ENCODE data around the gene KCNC1. TPM values are rescaled to one million over a fixed set of nuclear protein-coding genes. Genes with fewer than 3 reads are reported as not detected.

Gene KCNC1
- polyA plus RNA-seq, 1 of the 3 experiments (the other 2 are of a cell fraction) = 0.18 TPM

- no peak overlapping the region for H3K4me2 ChIP-seq
- no peak overlapping the region for H3K27ac ChIP-seq (ENCODE audit: low read depth in 2 of 2, low read length in 1 of 2)
- no peaks in the 10 kb centered on the region for H3K9me2 ChIP-seq
- ChIA-PET CTCF (no interaction called here), POLR2A (no interaction called here)
- no peaks in the 10 kb centered on the region for H3K27me3 ChIP-seq (ENCODE audit: insufficient read depth)
- no peak for TF ChIP-seq GABPA (IDR thresholded peaks at IDR 0.05; ENCODE audit: low read depth)
- no peak for TF ChIP-seq NRF1 (IDR thresholded peaks at IDR 0.05; ENCODE audit: low read depth, low read length)
- TF ChIP-seq ZBTB33 (IDR thresholded peaks at IDR 0.05; ENCODE audit: borderline replicate concordance, low read depth) = no peak
- TF ChIP-seq MEF2A (IDR thresholded peaks at IDR 0.05; ENCODE audit: borderline replicate concordance, low read depth) = no peak
- no peak for TF ChIP-seq RXRA (IDR thresholded peaks at IDR 0.05; ENCODE audit: borderline replicate concordance, low read depth)
- no peak for TF ChIP-seq CHD2 (IDR thresholded peaks at IDR 0.05; ENCODE audit: low read length, partially characterized antibody)
- H3K36me3 ChIP-seq (replicated peaks in 1 of 2; ENCODE audit: control insufficient read depth in 1 of 2, insufficient read depth in 2 of 2, low read length in 1 of 2) = no peaks in the 10 kb centered on the region
- H3K9ac ChIP-seq = no peak overlapping the region
- H4K20me1 ChIP-seq (ENCODE audit: insufficient read depth) = no peaks in the 10 kb centered on the region
- H3K4me3 ChIP-seq (ENCODE audit: low read depth in 2 of 2, low read length in 1 of 2) = no peak overlapping the region
- no peak for DNase-seq
- 80% methylated on average over 1 of the region's 1 CpG for WGBS (ENCODE audit: low lambda C conversion rate)
- H3F3A ChIP-seq (replicated peaks; ENCODE audit: insufficient read depth) = no peaks in the 10 kb centered on the region
- no peaks in the 10 kb centered on the region for H3K79me2 ChIP-seq (ENCODE audit: insufficient read depth)
- no peaks in the 10 kb centered on the region for H3K4me1 ChIP-seq (ENCODE audit: control insufficient read depth in 1 of 2, insufficient read depth in 2 of 2, low read depth in 1 of 2, low read length in 1 of 2)
- no peak overlapping the region for H2AFZ ChIP-seq (ENCODE audit: low read depth)
- H3K9me3 ChIP-seq = no peaks in the 10 kb centered on the region
Observed at GRCh38 chr11:17790453-17790852, 55.9 kb downstream of the KCNC1 start.

GRCh38 chr11:17791144-17791543 is 56.6 kb downstream of the KCNC1 start:
- CTCF ChIA-PET = no interaction called here

More at GRCh38 chr11:17791144-17791543, 56.6 kb downstream of the KCNC1 start:
- Histone ChIP-seq H3F3A (replicated peaks; ENCODE audit: insufficient read depth) (no peaks in the 10 kb centered on the region), H3K9ac (no peak overlapping the region), H3K4me2 (no peak overlapping the region), H3K27ac (ENCODE audit: low read depth in 2 of 2, low read length in 1 of 2) (no peak overlapping the region), H3K9me2 (no peaks in the 10 kb centered on the region), H3K79me2 (ENCODE audit: insufficient read depth) (no peaks in the 10 kb centered on the region), H3K9me3 (no peaks in the 10 kb centered on the region), H3K4me3 (ENCODE audit: low read depth in 2 of 2, low read length in 1 of 2) (no peak overlapping the region), H3K4me1 (ENCODE audit: control insufficient read depth in 1 of 2, insufficient read depth in 2 of 2, low read depth in 1 of 2, low read length in 1 of 2) (no peaks in the 10 kb centered on the region), H4K20me1 (ENCODE audit: insufficient read depth) (no peaks in the 10 kb centered on the region), H3K27me3 (ENCODE audit: insufficient read depth) (no peaks in the 10 kb centered on the region), H2AFZ (ENCODE audit: low read depth) (no peak overlapping the region), H3K36me3 (replicated peaks in 1 of 2; ENCODE audit: control insufficient read depth in 1 of 2, insufficient read depth in 2 of 2, low read length in 1 of 2) (no peaks in the 10 kb centered on the region)
- TF ChIP-seq NRF1 (IDR thresholded peaks at IDR 0.05; ENCODE audit: low read depth, low read length) = no peak
- no peak for TF ChIP-seq TEAD4 (IDR thresholded peaks at IDR 0.05; ENCODE audit: borderline replicate concordance, insufficient read depth)
- TF ChIP-seq CTCF (IDR thresholded peaks at IDR 0.05) = no peak
- no peak for TF ChIP-seq FOXJ3 (CRISPR knock-in tag; IDR thresholded peaks at IDR 0.05)
- no peak for TF ChIP-seq REST (IDR thresholded peaks at IDR 0.05; ENCODE audit: low read depth, low read length)
- TF ChIP-seq SMC3 (IDR thresholded peaks at IDR 0.05; ENCODE audit: low read depth, low read length) = no peak
- TF ChIP-seq SIN3A (IDR thresholded peaks at IDR 0.05; ENCODE audit: borderline replicate concordance, low read depth, low read length) = no peak
- no peak for TF ChIP-seq ZBTB33 (IDR thresholded peaks at IDR 0.05; ENCODE audit: borderline replicate concordance, low read depth)
- no peak for TF ChIP-seq YY1 (IDR thresholded peaks at IDR 0.05; ENCODE audit: low read depth)
- no peak for DNase-seq
- POLR2A ChIA-PET = no interaction called here

Data from SK-N-SH (cell line).